GM12891 (cell line): Measurements from ENCODE around the gene TMEM186.

Source experiments
- PAX5 ChIP-seq: IDR thresholded peaks from 2 replicates; pipeline ENCODE4 v1.6.1; 2011; ENCODE audit warnings: low read length, moderate library complexity, mild to moderate bottlenecking; ENCODE audit not compliant: insufficient read depth, severe bottlenecking
- POLR2A ChIP-seq: IDR thresholded peaks from 2 replicates; pipeline ENCODE4 v1.6.1; 2011; ENCODE audit warnings: low read depth, low read length, control low read depth
- POLR2AphosphoS5 ChIP-seq: IDR thresholded peaks from 2 replicates; pipeline ENCODE4 v1.6.1; 2011; ENCODE audit warnings: low read depth, low read length, control low read depth
- POU2F2 ChIP-seq: IDR thresholded peaks from 2 replicates; pipeline ENCODE4 v1.6.1; 2011; ENCODE audit warnings: low read depth, mild to moderate bottlenecking, control low read depth, low read length, moderate library complexity
- TAF1 ChIP-seq: IDR thresholded peaks from 2 replicates; pipeline ENCODE4 v1.6.1; 2011; ENCODE audit warnings: low read depth, low read length, control low read depth

DNA sequence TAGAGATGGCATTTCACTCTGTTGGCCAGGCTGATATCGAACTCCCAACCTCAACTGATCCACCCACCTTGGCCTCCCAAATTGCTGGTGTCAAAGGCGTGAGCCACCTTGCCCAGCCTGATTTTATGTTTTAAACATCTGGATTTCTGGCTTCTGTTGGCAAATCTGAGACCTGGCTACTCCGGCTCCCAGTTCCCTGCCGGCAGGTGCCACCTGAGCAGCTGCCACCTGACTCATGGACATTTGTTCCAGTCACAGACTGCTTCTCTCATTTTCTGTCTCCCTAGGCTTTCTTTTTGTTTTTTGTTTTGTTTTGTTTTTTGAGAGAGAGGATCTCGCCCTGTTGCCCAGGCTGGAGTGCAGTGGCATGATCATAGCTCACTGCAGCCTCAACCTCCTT, 9.8 kb upstream of the TMEM186 start:
- no peak for TF ChIP-seq POLR2AphosphoS5
- TF ChIP-seq POLR2A, result no peak
- no peak for TF ChIP-seq PAX5
- TF ChIP-seq TAF1, result no peak
- no peak for TF ChIP-seq POU2F2
